Vagina (tissue), 2 donors: ENCODE results near the gene ISCU. TPM values are rescaled to one million over a fixed set of nuclear protein-coding genes. Genes with fewer than 3 reads are reported as not detected.

Source experiments
- DNase-seq, 2 donors: peaks; one replicate each; pipeline ENCODE4 v3.0.0-alpha.2; 2017; ENCODE audit errors: extremely low spot score in 2 of 2
- H3K27ac ChIP-seq: fragments of 200-600 bp; sonication (generic); one replicate; pipeline ENCODE4 v1.5.1; 2019
- H3K27me3 ChIP-seq: fragments of 200-600 bp; sonication (generic); one replicate; pipeline ENCODE4 v1.5.1; 2019
- H3K36me3 ChIP-seq, 2 donors: fragments of 200-600 bp; sonication (generic); one replicate each; pipeline ENCODE4 v1.5.1; 2017 to 2019
- H3K4me1 ChIP-seq: fragments of 200-600 bp; sonication (generic); one replicate; pipeline ENCODE4 v1.5.1; 2019
- H3K4me3 ChIP-seq, 2 donors: fragments of 200-600 bp; sonication (generic); 1 replicate in 1 of 2; 2 replicates in 1 of 2; pipeline ENCODE4 v1.5.1; 2016 to 2019
- H3K9me3 ChIP-seq: fragments of 200-600 bp; sonication (generic); one replicate; pipeline ENCODE4 v1.5.1; 2019
- POLR2A ChIP-seq, 2 donors: fragments of 450-650 bp; IDR thresholded peaks; one replicate each; pipeline ENCODE4 v1.6.1; 2017; ENCODE audit warnings: antibody characterized with exemption in 2 of 2, mild to moderate bottlenecking in 2 of 2, moderate library complexity in 2 of 2
- POLR2AphosphoS5 ChIP-seq, 2 donors: sonication (generic); formaldehyde crosslinking; IDR thresholded peaks; one replicate each; pipeline ENCODE4 v1.9.0; 2017; ENCODE audit warnings: antibody characterized with exemption in 2 of 2, mild to moderate bottlenecking in 2 of 2, low read depth in 1 of 2; ENCODE audit not compliant: insufficient read depth in 1 of 2
- intact Hi-C: fragments of 100-400 bp; cut with DNase I; formaldehyde crosslinking; loops from one replicate; pipeline ENCODE4 v1.15.1; 2023
- total RNA-seq: library from RNA; depleted of rRNA; stranded (reverse); fragments of >200 nt; gene quantifications from one replicate; pipeline ENCODE4 v1.2.3, GENCODE V29; 2016
- TF ChIP-seq, protein P1 (sequence below), 3 experiments: fragments of 450-650 bp in 2 of 3; fragments of 200-600 bp in 1 of 3; sonication (generic) in 1 of 3; IDR thresholded peaks; one replicate each; pipeline ENCODE4 v1.5.1; 2017 to 2019; ENCODE audit warnings: antibody characterized with exemption in 3 of 3, mild to moderate bottlenecking in 2 of 3, moderate library complexity in 2 of 3

ISCU gene
- total RNA-seq, 1 donor from 2014 or later: 167 TPM

DNA sequence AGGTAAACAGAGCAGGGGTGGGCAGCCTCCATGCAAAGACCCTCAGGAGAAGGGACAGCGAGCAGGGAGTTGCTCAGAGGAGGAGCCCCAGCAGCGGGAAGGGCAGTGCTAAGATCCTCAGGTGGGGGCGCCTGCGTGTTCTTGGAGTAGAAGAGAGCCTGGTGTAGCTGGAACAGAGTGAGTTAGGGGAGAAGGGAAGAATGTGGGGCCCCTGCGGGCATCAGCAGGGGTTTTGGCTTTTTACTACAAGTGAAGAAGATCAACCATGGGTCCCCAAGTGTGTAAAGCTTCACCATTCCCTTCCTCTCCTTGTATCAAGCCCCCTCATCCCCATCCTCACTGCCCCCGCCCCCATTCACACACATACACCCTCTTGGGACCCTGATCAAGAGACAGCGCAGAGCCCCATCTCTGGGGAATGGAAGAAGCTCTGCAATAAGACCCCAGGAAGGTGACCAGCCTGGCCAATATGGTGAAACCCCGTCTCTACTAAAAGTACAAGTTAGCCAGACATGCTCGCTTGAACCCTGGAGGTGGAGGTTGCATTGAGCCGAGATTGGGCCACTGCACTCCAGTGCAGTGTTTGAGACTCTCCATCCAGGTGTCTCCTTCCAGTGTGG is 45.7 kb downstream of the ISCU start:
- Histone ChIP-seq H3K4me1 (no peaks in the 10 kb centered on the region), H3K36me3 (no peaks in the 10 kb centered on the region), H3K9me3 (no peaks in the 10 kb centered on the region), H3K27ac (no peak overlapping the region), H3K4me3 (no peak overlapping the region), H3K27me3 (no peaks in the 10 kb centered on the region)
- intact Hi-C loops: no loop called here
- TF ChIP-seq POLR2AphosphoS5 (IDR thresholded peaks at IDR 0.05; ENCODE audit: insufficient read depth in 1 of 2, low read depth in 1 of 2) (no peak), POLR2A (IDR thresholded peaks at IDR 0.05) (no peak)
- TF ChIP-seq, protein P1, sequence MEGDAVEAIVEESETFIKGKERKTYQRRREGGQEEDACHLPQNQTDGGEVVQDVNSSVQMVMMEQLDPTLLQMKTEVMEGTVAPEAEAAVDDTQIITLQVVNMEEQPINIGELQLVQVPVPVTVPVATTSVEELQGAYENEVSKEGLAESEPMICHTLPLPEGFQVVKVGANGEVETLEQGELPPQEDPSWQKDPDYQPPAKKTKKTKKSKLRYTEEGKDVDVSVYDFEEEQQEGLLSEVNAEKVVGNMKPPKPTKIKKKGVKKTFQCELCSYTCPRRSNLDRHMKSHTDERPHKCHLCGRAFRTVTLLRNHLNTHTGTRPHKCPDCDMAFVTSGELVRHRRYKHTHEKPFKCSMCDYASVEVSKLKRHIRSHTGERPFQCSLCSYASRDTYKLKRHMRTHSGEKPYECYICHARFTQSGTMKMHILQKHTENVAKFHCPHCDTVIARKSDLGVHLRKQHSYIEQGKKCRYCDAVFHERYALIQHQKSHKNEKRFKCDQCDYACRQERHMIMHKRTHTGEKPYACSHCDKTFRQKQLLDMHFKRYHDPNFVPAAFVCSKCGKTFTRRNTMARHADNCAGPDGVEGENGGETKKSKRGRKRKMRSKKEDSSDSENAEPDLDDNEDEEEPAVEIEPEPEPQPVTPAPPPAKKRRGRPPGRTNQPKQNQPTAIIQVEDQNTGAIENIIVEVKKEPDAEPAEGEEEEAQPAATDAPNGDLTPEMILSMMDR (IDR thresholded peaks at IDR 0.05): no peak
- no peak for DNase-seq

DNA sequence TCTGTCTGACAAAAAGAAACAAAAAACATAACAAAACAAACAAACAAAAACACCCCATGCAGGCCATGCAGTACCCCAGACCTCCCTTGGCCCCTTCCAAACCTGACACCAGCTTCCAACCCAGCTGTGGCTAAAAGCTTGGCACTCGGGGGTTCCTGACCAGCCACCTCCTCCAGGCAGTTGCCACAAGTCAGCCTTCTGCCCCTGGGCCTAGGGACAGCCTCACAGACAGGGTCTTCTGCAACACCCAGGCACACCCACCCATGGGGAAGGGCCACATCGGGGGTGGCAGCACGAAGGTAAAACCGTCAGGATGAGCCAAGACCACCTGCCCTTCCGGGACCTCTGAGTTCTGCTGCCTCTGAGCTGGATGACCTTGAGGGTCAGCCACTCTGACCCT is 46.2 kb downstream of the ISCU start:
- TF ChIP-seq, protein P1 (IDR thresholded peaks at IDR 0.05): no peak
- TF ChIP-seq POLR2AphosphoS5 (IDR thresholded peaks at IDR 0.05; ENCODE audit: insufficient read depth in 1 of 2, low read depth in 1 of 2) (no peak), POLR2A (IDR thresholded peaks at IDR 0.05) (no peak)

DNA sequence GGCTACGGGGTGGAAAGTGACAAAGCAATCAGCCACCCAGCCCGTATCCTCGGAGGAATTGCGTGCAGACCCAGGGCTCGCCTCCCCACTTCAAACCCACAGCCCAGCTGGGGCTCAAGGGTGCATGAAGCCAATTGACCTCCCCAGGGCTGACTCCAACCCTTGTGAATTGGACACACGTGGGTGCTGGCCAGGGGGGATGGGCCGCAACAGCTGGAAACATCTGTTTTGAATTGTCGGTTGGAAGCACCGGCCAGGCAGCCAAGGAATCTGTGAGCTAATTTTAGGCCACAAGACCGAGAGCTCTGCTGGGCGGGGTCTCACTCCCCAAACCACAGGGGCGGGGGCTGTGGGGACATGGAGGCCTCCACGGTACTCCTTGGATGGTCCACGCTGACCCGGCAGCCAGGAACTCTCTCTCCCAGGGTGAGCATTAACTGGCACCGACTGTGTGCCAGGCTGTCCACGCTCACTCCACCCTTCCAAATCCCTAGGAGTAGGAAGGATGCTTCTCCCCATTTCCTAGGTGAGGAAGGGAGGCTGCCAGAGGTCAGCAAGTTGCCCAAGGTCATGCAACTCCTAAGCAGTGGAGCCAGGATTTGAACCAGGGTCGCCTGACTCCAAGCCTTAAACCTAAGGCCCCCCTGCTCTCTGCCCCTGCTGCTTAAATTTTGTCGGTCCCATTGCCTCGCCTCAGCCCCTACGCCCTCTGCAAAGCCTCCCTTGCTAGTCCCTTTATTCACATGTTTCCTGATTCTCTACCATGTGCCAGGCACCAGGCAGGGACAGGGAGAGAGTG is 47.3 kb downstream of the ISCU start:
- H3K4me3 ChIP-seq: no peak overlapping the region
- TF ChIP-seq POLR2AphosphoS5 (IDR thresholded peaks at IDR 0.05; ENCODE audit: insufficient read depth in 1 of 2, low read depth in 1 of 2) (peak; percentile 66 to 86), POLR2A (IDR thresholded peaks at IDR 0.05) (no peak)
- H3K4me1 ChIP-seq: no peaks in the 10 kb centered on the region
- DNase-seq: no peak
- H3K9me3 ChIP-seq: no peaks in the 10 kb centered on the region
- no peaks in the 10 kb centered on the region for H3K27me3 ChIP-seq
- peak overlapping the region; percentile 71 for H3K27ac ChIP-seq
- no peaks in the 10 kb centered on the region for H3K36me3 ChIP-seq
- intact Hi-C loops: no loop called here

More for the DNA sequence above, 46.2 kb downstream of the ISCU start:
- Histone ChIP-seq H3K27ac (no peak overlapping the region), H3K27me3 (no peaks in the 10 kb centered on the region), H3K9me3 (no peaks in the 10 kb centered on the region), H3K4me1 (no peaks in the 10 kb centered on the region), H3K36me3 (no peaks in the 10 kb centered on the region), H3K4me3 (no peak overlapping the region)
- intact Hi-C loops: no loop called here
- DNase-seq: no peak

DNA sequence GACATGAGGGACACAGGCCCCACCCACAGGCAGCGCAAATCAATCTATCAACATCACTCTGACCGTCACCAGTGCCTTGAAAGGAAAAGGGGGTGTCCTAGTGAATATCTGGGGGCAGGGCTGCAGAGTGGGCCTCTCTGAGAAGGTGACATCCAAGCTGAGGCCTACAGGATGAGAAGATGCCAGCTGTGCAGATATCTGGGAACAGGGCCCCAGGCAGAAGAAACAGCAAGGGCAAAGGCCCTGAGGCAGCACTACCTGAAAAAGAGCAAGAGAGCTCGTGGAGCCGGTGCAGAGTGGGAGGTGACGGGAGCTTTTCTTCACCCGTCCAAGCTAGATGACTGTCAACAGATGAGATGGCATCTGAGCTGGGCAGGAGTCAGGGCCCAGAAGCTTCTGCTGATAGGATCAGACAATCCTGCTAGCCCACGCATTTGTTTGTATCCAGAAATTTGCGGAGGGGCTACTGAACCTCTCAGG is 48.0 kb downstream of the ISCU start:
- DNase-seq: no peak
- no peaks in the 10 kb centered on the region for H3K4me1 ChIP-seq
- TF ChIP-seq, protein P1 (IDR thresholded peaks at IDR 0.05): no peak
- TF ChIP-seq POLR2AphosphoS5 (IDR thresholded peaks at IDR 0.05; ENCODE audit: insufficient read depth in 1 of 2, low read depth in 1 of 2) (no peak), POLR2A (IDR thresholded peaks at IDR 0.05) (no peak)
- no peaks in the 10 kb centered on the region for H3K27me3 ChIP-seq
- H3K9me3 ChIP-seq: no peaks in the 10 kb centered on the region
- intact Hi-C loops: no loop called here
- H3K36me3 ChIP-seq: no peaks in the 10 kb centered on the region
- H3K27ac ChIP-seq: peak overlapping the region; percentile 71
- no peak overlapping the region for H3K4me3 ChIP-seq

DNA sequence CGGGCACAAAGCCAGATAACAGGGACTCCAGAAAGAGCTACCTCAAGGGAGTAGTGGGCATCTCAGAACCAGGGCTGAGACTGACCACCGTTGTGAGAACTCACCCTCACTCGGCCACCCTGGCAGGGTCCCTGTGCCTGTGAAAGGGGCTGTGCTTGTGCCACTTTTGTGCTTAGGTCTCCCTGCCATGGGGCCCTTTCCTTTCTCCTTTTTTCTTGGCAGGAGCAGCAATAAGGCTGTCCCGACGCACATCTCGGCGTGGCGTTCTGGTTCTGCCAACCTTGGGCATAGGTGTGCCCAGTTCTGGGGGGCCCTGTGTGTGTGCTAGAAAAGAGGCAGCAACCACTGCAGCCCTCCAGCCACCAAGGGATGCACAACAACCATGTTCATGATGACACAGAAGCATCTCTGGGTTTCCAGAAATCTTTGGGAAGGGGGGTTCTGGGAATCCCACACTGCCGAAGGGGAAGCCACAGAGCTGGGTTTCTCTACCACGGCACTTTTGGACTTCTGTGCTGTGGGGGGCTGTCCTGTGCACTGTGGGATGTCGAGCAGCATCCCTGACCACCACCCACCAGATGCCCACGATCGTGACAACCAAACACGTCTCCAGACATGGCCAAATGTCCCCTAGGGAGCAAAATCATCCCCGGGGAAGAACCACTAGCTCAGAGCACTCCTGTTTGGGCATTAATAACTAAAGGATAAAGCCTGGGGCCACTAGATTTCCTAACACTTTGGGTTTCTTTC is 48.6 kb downstream of the ISCU start:
- DNase-seq: no peak
- intact Hi-C loops: no loop called here
- Histone ChIP-seq H3K27ac (peak overlapping the region; percentile 71), H3K36me3 (no peaks in the 10 kb centered on the region), H3K27me3 (no peaks in the 10 kb centered on the region), H3K4me1 (no peaks in the 10 kb centered on the region), H3K4me3 (no peak overlapping the region), H3K9me3 (no peaks in the 10 kb centered on the region)
- no peak for TF ChIP-seq POLR2A (IDR thresholded peaks at IDR 0.05)
- no peak for TF ChIP-seq POLR2AphosphoS5 (IDR thresholded peaks at IDR 0.05; ENCODE audit: insufficient read depth in 1 of 2, low read depth in 1 of 2)
- TF ChIP-seq, protein P1 (IDR thresholded peaks at IDR 0.05): no peak
